Stimulated activated CD8-positive, alpha-beta memory T cell treated with anti-CD3 and anti-CD28 coated beads, Interleukin-15, amount 100 ng/mL, for 48 hours (primary cell): ENCODE measurements around the gene TLE3.

ENCODE experiments used
- DNase-seq, 2 donors: peaks; one replicate each; pipeline ENCODE4 v3.0.0-alpha.2; 2020; ENCODE audit warnings: low read depth in 2 of 2

TLE3 gene

GRCh38 chr15:70062321-70062956, 35.3 kb downstream of the TLE3 start:
- no peak for DNase-seq

GRCh38 chr15:70061696-70062270, 35.9 kb downstream of the TLE3 start:
- DNase-seq = no peak

DNA sequence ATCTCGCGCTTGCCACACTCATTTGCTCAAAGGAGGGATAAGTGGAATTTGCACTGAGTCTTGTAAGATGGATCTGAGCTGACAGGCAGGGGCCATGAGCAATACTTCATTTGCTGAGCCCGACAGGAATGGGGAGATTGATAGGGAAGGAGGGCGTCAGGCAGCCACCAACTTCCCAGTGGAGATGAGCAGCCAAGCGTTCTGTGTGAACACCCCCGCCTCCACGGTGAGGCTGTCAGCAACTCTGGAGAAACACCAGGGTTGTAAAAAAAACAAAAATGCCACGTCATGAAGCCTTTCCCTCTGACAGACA, 36.8 kb downstream of the TLE3 start:
- DNase-seq = no peak

DNA sequence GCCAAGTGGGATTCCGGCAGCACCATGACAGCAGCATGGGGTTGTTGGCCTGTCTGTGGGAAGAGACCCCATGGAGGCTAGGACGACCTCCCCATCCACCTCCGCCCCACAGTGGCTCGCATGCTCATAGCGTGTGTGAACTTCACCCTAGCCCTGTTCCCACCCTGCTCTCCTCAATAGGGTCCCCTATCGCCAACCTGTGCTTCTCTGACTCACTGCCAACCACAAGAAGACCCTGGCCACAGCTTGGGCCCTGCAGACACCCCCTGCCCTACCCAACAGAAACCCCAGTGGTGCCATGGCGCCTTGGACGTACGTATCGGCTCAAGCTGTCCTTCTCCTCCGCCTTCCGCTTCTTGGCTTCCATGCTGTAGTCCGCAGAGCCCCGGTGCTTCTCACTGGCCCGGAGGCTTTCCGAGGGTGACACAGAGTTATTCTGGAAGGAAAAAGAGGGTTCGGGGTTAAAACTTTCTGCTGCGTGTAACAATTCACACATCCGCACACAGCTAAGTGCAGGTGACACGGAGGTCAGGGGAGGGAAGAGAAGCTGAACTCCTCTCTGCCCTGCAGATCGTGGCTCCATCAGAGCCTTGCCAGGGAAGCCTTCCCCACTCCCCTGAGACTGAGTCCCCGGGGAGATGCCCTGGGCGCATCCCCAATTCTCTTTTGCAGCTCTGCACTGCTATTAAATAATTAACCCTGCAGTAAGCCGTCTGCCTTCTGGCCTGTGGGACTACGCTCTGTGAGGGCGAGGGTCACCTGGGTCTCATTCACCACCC, 37.3 kb downstream of the TLE3 start:
- no peak for DNase-seq

- DNase-seq = no peak
Measured at GRCh38 chr15:70059476-70060213, 38.1 kb downstream of the TLE3 start.

- no peak for DNase-seq
Measured at GRCh38 chr15:70058642-70059360, 38.9 kb downstream of the TLE3 start.

DNA sequence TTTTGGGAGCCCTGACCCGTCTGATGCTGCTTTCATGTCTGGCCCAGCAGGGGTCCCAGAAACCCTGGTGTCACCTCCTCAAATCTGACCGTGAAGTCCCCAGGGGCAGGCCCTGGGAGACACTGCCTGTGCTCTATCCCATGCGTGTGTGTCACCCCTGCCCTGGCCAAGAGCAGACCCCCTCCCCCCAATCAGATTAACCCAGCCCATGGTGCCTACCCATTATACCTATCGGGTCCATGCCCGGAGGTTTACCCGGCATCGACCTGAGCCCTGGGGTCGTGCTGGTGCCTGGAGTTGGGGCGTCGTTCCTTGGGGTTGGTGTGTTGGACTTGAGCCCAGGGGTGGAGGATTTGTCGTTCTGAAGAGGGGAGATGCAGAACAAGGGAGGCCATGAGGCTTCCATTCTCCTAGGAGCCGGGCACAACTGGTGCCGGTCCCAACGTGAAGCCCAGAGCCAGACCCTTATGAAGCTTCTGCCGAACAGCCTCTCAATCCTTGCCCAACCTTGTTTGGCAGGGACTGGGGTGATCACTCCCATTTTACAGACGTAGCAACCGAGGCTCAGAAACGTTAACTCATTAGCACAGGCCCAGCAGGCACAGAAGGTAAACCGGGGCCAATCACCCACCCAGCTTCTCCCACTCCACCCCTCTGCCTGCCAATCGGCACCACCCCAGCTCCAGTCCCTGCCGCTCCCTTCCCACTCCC, 39.6 kb downstream of the TLE3 start:
- no peak for DNase-seq

- no peak for DNase-seq
Measured at GRCh38 chr15:70056091-70056680, 41.5 kb downstream of the TLE3 start.

- no peak for DNase-seq
Measured at GRCh38 chr15:70055601-70056051, 42.1 kb downstream of the TLE3 start.

DNA sequence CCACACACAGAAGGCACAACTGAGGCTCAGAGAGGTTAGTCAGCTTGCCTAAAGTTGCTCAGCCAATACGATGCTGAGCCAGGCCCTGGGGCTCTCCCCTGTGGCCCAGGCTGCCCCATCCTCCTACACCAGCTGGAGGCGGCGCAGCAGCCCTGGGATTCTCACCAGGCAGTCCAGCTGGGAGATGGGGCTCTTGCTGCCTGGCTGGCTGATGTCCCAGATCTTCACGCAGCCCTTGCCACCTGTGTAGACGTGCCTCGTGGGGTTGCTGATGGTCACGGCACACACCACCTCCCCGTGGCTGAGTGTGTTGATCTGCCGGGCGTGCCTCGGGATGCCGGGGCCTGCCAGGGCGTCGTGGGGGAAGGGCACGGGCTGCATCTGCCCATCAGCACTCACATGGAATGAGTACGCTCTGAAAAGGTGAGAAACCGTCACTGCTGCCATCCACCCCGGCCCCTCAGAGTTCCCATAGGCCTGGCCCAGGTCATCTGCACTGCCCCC, 42.8 kb downstream of the TLE3 start:
- DNase-seq = no peak

DNA sequence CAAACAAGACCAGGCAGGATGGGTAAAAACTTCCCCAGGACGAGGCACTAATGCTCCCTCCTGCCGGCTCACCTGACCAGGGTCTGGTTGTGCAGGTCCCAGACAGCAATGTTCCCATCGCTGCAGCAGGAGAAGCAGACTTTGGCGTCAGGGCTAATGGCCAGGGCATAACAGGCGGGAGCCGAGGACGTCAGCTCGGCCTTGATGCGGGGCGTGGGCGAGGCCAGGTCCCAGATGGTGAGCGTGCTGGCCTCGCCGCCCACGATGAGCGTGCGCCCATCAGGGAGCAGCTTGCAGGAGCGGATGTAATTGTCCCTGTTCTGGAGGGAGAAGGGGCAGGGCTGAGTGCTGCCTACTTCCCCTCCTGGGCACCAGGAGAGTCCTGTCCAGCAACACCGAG, 43.4 kb downstream of the TLE3 start:
- no peak for DNase-seq

DNA sequence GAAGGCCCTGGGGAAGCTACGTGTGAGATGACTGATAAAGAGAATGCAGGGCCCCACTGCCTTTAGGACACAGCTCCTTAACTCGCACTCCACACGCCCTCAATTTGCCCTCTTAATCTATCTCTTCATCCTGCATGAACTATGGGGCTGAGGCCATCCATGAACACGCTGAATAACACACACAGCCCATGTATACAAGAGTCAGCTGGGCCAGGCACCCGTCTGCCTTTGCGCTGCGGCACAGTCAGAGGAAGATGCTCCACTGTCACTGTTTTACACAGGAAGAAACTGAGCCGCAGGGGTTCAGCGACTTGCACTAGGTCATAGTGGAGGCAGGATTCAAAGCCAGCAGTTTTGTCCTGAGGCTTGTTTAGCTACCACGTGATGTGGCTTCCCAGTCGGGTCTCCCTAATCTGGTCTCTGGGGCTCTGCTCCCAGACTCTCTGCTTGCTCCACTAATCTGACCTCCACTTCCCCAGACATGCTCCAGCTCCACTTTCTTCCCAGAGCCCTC, 43.9 kb downstream of the TLE3 start:
- DNase-seq = no peak

- no peak for DNase-seq
Measured at GRCh38 chr15:70053001-70053715, 44.6 kb downstream of the TLE3 start.

- DNase-seq = no peak
Measured at GRCh38 chr15:70051948-70052633, 45.6 kb downstream of the TLE3 start.

DNA sequence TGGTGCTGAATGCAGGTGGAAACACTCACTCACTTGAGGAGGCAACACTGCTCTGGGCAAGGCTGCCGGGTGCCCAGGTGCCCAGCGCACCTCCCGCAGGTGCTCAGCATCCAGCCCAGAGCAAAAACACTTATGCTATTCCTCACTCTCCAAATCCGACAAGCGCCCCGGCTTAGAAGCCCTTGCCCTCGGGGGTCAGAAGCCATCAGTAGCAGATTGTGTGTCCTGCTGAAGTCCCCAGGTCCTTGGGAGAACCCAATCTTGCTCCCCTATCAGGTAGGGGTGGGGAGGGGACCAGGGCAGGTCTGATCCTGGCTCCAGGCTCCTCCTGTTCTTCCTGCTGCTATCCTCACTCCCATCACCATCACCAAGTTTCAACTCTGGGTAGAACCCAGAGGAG, 46.7 kb downstream of the TLE3 start:
- no peak for DNase-seq

- no peak for DNase-seq
Measured at GRCh38 chr15:70050441-70050840, 47.3 kb downstream of the TLE3 start.

- DNase-seq = no peak
Measured at GRCh38 chr15:70049701-70050301, 47.9 kb downstream of the TLE3 start.

DNA sequence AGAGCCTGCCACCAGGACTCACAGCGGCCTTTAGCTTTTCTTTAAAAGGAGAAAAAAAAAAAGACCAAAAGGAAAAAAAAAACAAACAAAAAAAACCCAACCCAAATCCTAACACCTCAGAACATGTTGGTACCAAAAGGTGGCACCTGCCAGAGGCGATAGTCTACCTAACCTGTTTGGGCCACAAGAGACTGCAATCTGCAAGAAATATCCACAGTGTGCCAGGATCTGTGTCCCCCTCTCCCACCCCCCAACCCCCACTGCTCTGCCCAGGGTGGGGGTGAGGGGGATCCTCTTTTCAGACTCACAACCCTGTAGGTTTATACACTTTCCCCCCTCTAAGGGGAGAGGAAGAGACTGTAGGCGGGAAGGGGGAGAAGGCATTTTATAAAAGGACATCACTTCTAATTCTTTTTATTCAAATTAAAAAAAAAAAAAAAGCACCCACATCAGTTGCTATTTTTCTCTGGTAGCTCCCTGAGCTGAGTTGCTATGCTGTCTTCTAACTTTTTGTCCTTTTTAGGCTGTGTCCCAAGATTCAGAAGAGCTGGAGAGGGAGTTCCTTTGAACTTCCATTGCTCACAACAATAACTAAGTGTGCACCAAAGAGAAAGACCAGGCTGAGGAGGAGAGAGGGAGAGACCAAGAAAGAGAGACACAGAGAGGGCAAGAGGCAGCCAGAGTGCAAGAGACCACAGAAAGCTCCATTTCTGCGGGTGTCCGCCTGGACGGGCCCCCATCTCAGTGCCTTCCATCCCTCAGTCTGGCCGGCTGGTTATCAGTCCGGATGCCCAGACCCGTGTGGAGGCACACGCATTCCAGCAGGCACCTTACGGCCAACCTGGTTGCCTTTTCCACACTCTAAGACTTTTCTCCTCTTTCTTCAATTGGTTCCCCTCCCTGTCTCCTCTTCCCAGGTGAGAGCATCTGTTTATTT, 48.9 kb downstream of the TLE3 start:
- no peak for DNase-seq
